Measurements from ENCODE around the gene BPIFB3.

Gene BPIFB3

GRCh38 chr20:33015700-33016580, 37.8 kb upstream of the BPIFB3 start:
- DNase-seq (ENCODE audit: low read depth), result no peak

GRCh38 chr20:33016581-33017109, 37.1 kb upstream of the BPIFB3 start:
- no peak for DNase-seq (ENCODE audit: low read depth)

- no peak for DNase-seq (ENCODE audit: low read depth)
Observed at GRCh38 chr20:33017542-33017941, 36.2 kb upstream of the BPIFB3 start.

- no peak for DNase-seq (ENCODE audit: low read depth)
Observed at GRCh38 chr20:33018169-33018931, 35.4 kb upstream of the BPIFB3 start.

GRCh38 chr20:33019465-33020277, 34.0 kb upstream of the BPIFB3 start:
- no peak for DNase-seq (ENCODE audit: low read depth)

GRCh38 chr20:33020278-33021161, 33.2 kb upstream of the BPIFB3 start:
- DNase-seq (ENCODE audit: low read depth), result no peak

GRCh38 chr20:33021879-33022278, 31.8 kb upstream of the BPIFB3 start:
- DNase-seq (ENCODE audit: low read depth), result no peak

GRCh38 chr20:33022289-33022688, 31.4 kb upstream of the BPIFB3 start:
- no peak for DNase-seq (ENCODE audit: low read depth)

GRCh38 chr20:33022694-33023438, 30.8 kb upstream of the BPIFB3 start:
- no peak for DNase-seq (ENCODE audit: low read depth)

GRCh38 chr20:33023439-33024242, 30.1 kb upstream of the BPIFB3 start:
- no peak for DNase-seq (ENCODE audit: low read depth)

- DNase-seq (ENCODE audit: low read depth), result no peak
Observed at GRCh38 chr20:33024243-33024560, 29.5 kb upstream of the BPIFB3 start.

- DNase-seq (ENCODE audit: low read depth), result no peak
Observed at GRCh38 chr20:33024609-33025317, 28.9 kb upstream of the BPIFB3 start.

GRCh38 chr20:33025318-33025876, 28.3 kb upstream of the BPIFB3 start:
- no peak for DNase-seq (ENCODE audit: low read depth)

- no peak for DNase-seq (ENCODE audit: low read depth)
Observed at GRCh38 chr20:33026072-33026778, 27.5 kb upstream of the BPIFB3 start.

- DNase-seq (ENCODE audit: low read depth), result no peak
Observed at GRCh38 chr20:33026779-33027759, 26.6 kb upstream of the BPIFB3 start.

All from activated T-helper 1 cell treated with Interleukin-2 at 50 U/mL for 16 hours (primary cell).